ENCODE data around the gene PCCA.

DNA sequence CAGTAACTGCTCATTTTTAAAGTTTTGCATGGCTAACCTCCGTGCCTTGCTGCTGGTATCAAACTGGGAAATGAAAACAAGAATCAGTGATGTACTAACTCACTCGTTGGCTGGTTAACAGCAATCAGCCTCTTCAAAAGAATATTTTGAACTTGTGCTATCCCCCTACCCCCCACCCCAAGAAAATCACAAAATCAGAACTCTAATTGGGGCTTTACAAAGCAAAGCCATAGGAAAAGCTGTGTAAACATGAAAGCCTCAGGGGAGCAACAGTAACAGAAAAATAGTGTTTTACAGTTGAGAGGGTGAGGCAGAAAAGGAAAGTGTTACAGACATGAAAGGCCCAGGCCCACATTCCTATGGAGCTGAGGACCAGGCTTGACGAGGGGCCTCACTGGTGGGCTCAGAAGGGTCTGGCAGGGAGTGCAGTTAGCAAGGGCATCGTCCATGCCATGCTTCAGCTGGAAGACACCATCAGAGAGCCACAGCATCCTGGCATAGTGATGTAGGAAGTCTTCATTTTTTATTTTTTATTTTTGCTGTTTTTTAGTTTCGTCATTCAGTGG, 217.6 kb downstream of the PCCA start:
- TF ChIP-seq SP1 (IDR thresholded peaks at IDR 0.05) (no peak), FOXA1 (IDR thresholded peaks at IDR 0.05) (no peak), HDGF (IDR thresholded peaks at IDR 0.05; ENCODE audit: borderline replicate concordance) (no peak), SUZ12 (IDR thresholded peaks at IDR 0.05) (no peak), ELF4 (IDR thresholded peaks at IDR 0.05) (no peak)
